ENCODE results near the gene ACBD4. TPM values are rescaled to one million over a fixed set of nuclear protein-coding genes. Genes with fewer than 3 reads are reported as not detected.

Gene ACBD4
- total and polyA plus RNA-seq, 10 of the 15 experiments (the other 5 are each of a cell fraction or from before 2014, with no cell fraction given): 0.20 to 13.8 (median 6.9) TPM

- TF ChIP-seq, protein P1, sequence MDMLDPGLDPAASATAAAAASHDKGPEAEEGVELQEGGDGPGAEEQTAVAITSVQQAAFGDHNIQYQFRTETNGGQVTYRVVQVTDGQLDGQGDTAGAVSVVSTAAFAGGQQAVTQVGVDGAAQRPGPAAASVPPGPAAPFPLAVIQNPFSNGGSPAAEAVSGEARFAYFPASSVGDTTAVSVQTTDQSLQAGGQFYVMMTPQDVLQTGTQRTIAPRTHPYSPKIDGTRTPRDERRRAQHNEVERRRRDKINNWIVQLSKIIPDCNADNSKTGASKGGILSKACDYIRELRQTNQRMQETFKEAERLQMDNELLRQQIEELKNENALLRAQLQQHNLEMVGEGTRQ (IDR thresholded peaks at IDR 0.05; ENCODE audit: borderline replicate concordance, low read depth, low read length): no peak
- TF ChIP-seq, protein P2, sequence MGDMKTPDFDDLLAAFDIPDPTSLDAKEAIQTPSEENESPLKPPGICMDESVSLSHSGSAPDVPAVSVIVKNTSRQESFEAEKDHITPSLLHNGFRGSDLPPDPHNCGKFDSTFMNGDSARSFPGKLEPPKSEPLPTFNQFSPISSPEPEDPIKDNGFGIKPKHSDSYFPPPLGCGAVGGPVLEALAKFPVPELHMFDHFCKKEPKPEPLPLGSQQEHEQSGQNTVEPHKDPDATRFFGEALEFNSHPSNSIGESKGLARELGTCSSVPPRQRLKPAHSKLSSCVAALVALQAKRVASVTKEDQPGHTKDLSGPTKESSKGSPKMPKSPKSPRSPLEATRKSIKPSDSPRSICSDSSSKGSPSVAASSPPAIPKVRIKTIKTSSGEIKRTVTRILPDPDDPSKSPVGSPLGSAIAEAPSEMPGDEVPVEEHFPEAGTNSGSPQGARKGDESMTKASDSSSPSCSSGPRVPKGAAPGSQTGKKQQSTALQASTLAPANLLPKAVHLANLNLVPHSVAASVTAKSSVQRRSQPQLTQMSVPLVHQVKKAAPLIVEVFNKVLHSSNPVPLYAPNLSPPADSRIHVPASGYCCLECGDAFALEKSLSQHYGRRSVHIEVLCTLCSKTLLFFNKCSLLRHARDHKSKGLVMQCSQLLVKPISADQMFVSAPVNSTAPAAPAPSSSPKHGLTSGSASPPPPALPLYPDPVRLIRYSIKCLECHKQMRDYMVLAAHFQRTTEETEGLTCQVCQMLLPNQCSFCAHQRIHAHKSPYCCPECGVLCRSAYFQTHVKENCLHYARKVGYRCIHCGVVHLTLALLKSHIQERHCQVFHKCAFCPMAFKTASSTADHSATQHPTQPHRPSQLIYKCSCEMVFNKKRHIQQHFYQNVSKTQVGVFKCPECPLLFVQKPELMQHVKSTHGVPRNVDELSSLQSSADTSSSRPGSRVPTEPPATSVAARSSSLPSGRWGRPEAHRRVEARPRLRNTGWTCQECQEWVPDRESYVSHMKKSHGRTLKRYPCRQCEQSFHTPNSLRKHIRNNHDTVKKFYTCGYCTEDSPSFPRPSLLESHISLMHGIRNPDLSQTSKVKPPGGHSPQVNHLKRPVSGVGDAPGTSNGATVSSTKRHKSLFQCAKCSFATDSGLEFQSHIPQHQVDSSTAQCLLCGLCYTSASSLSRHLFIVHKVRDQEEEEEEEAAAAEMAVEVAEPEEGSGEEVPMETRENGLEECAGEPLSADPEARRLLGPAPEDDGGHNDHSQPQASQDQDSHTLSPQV (IDR thresholded peaks at IDR 0.05): peak; percentile 98
- TF ChIP-seq E2F8 (IDR thresholded peaks at IDR 0.05; ENCODE audit: low read depth, partially characterized antibody): no peak
- TF ChIP-seq NRF1 (conservative IDR thresholded peaks at IDR 0.05; ENCODE audit: low read depth, low read length): no peak
- peak; percentile 27; the same call in 1 of the 2 replicates for TF ChIP-seq TCF12 (IDR thresholded peaks at IDR 0.05; ENCODE audit: low read depth, low read length)
- TF ChIP-seq, protein P3, sequence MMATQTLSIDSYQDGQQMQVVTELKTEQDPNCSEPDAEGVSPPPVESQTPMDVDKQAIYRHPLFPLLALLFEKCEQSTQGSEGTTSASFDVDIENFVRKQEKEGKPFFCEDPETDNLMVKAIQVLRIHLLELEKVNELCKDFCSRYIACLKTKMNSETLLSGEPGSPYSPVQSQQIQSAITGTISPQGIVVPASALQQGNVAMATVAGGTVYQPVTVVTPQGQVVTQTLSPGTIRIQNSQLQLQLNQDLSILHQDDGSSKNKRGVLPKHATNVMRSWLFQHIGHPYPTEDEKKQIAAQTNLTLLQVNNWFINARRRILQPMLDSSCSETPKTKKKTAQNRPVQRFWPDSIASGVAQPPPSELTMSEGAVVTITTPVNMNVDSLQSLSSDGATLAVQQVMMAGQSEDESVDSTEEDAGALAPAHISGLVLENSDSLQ (IDR thresholded peaks at IDR 0.05): no peak
- TF ChIP-seq EZH2 (IDR thresholded peaks at IDR 0.05; ENCODE audit: borderline replicate concordance, control insufficient read depth, low read depth, low read length): no peak
- no peak for TF ChIP-seq BMI1 (IDR thresholded peaks at IDR 0.05; ENCODE audit: borderline replicate concordance)
- TF ChIP-seq, protein P4, sequence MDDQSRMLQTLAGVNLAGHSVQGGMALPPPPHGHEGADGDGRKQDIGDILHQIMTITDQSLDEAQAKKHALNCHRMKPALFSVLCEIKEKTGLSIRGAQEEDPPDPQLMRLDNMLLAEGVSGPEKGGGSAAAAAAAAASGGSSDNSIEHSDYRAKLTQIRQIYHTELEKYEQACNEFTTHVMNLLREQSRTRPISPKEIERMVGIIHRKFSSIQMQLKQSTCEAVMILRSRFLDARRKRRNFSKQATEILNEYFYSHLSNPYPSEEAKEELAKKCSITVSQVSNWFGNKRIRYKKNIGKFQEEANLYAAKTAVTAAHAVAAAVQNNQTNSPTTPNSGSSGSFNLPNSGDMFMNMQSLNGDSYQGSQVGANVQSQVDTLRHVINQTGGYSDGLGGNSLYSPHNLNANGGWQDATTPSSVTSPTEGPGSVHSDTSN (IDR thresholded peaks at IDR 0.05; ENCODE audit: insufficient replicate concordance, low read depth, low read length): peak; percentile 18
- TF ChIP-seq ZBTB33 (IDR thresholded peaks at IDR 0.05): 0 out of 2 replicates have a peak, but pooled peaks have one; percentile 29
- peak; percentile 73 for TF ChIP-seq POLR2A (IDR thresholded peaks at IDR 0.05; ENCODE audit: low read depth, low read length)
Observed at GRCh38 chr17:45135192-45135977, at the start of gene ACBD4 (continued).

All from GM12878 (cell line).